ENCODE measurements around the gene CADPS2. TPM values are rescaled to one million over a fixed set of nuclear protein-coding genes. Genes with fewer than 3 reads are reported as not detected.

CADPS2 gene
- polyA plus RNA-seq, 3 donors, result not detected

DNA sequence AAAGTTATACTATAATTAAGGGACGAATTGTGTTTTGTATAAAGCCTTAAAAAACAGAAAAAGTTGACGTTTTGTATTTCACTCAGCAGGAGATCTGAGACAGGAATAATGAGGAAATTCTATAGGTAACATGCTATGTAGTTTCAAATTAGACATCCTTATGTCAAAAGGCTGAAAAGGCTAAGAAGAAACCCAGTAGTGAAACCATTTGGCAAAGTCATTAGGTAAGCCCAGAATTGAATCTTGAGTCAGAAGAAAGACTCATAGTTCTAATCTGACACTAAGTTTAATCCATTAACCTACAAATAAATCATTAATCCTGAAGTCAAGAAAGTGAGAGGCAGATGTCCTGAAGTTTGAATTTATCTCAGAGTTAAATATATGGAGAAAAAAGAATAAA, 266.6 kb downstream of the CADPS2 start:
- H3K27me3 Mint-ChIP-seq (ENCODE audit: low read depth in 3 of 3), result no peaks in the 10 kb centered on the region
- TF ChIP-seq, protein P1, sequence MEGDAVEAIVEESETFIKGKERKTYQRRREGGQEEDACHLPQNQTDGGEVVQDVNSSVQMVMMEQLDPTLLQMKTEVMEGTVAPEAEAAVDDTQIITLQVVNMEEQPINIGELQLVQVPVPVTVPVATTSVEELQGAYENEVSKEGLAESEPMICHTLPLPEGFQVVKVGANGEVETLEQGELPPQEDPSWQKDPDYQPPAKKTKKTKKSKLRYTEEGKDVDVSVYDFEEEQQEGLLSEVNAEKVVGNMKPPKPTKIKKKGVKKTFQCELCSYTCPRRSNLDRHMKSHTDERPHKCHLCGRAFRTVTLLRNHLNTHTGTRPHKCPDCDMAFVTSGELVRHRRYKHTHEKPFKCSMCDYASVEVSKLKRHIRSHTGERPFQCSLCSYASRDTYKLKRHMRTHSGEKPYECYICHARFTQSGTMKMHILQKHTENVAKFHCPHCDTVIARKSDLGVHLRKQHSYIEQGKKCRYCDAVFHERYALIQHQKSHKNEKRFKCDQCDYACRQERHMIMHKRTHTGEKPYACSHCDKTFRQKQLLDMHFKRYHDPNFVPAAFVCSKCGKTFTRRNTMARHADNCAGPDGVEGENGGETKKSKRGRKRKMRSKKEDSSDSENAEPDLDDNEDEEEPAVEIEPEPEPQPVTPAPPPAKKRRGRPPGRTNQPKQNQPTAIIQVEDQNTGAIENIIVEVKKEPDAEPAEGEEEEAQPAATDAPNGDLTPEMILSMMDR (IDR thresholded peaks at IDR 0.05), result no peak
- H3K36me3 ChIP-seq (replicated peaks in 1 of 2; ENCODE audit: control insufficient read depth in 1 of 2, insufficient read depth in 2 of 2, low read length in 2 of 2), result no peaks in the 10 kb centered on the region

GRCh38 chr7:122618585-122619189, 267.6 kb downstream of the CADPS2 start:
- no peak overlapping the region for H3K9ac ChIP-seq (ENCODE audit: insufficient read depth, low read length, poor library complexity, severe bottlenecking)
- no peaks in the 10 kb centered on the region for H3K4me1 ChIP-seq (ENCODE audit: control insufficient read depth in 1 of 2, insufficient read depth in 2 of 2, low read length in 2 of 2)
- Mint-ChIP-seq H3K36me3 (no peaks in the 10 kb centered on the region), H3K4me1 (no peaks in the 10 kb centered on the region), H3K9me3 (peaks cover 0 to 3% (median 0%) of the 10 kb centered on the region in 7 donors), H3K4me3 (no peak overlapping the region), H3K27me3 (ENCODE audit: low read depth in 3 of 3) (no peaks in the 10 kb centered on the region), H3K27ac (no peak overlapping the region)
- H3K27me3 ChIP-seq (ENCODE audit: control insufficient read depth in 2 of 2, insufficient read depth in 2 of 2, low read length in 2 of 2), result no peaks in the 10 kb centered on the region
- H3K27ac ChIP-seq (ENCODE audit: low read depth in 1 of 2, low read length in 2 of 2), result no peak overlapping the region
- H2AFZ ChIP-seq (ENCODE audit: insufficient read depth, low read depth, low read length, poor library complexity, severe bottlenecking), result no peak overlapping the region
- intact Hi-C loops (cut with micrococcal nuclease), result no loop called here
- H3K4me2 ChIP-seq (replicated peaks; ENCODE audit: extremely low read depth, low read length, poor library complexity, severe bottlenecking), result no peak overlapping the region
- TF ChIP-seq, protein P1 (IDR thresholded peaks at IDR 0.05), result no peak
- no peak overlapping the region for H3K4me3 ChIP-seq (replicated peaks in 1 of 3; ENCODE audit: low read depth in 2 of 3, low read length in 3 of 3)
- no peak for DNase-seq
- WGBS (ENCODE audit: insufficient coverage), result no CpG with 5 or more reads among the region's 2 CpGs
- no peaks in the 10 kb centered on the region for H3K36me3 ChIP-seq (replicated peaks in 1 of 2; ENCODE audit: control insufficient read depth in 1 of 2, insufficient read depth in 2 of 2, low read length in 2 of 2)
- H3K79me2 ChIP-seq (ENCODE audit: insufficient read depth, low read length), result no peaks in the 10 kb centered on the region
- H3K9me3 ChIP-seq (replicated peaks in 1 of 2; ENCODE audit: control insufficient read depth in 1 of 2, insufficient read depth in 1 of 2, low read length in 2 of 2), result no peaks in the 10 kb centered on the region
- H4K20me1 ChIP-seq (ENCODE audit: insufficient read depth, low read length), result no peaks in the 10 kb centered on the region

More for the DNA sequence above, 266.6 kb downstream of the CADPS2 start:
- DNase-seq, result no peak
- no peak overlapping the region for H3K4me3 Mint-ChIP-seq
- H3K4me3 ChIP-seq (replicated peaks in 1 of 3; ENCODE audit: low read depth in 2 of 3, low read length in 3 of 3), result no peak overlapping the region
- no peaks in the 10 kb centered on the region for H3K9me3 ChIP-seq (replicated peaks in 1 of 2; ENCODE audit: control insufficient read depth in 1 of 2, insufficient read depth in 1 of 2, low read length in 2 of 2)
- H3K9me3 Mint-ChIP-seq, result peaks cover 0 to 5% (median 0%) of the 10 kb centered on the region in 7 donors
- no peaks in the 10 kb centered on the region for H3K27me3 ChIP-seq (ENCODE audit: control insufficient read depth in 2 of 2, insufficient read depth in 2 of 2, low read length in 2 of 2)
- no peak overlapping the region for H3K4me2 ChIP-seq (replicated peaks; ENCODE audit: extremely low read depth, low read length, poor library complexity, severe bottlenecking)
- H4K20me1 ChIP-seq (ENCODE audit: insufficient read depth, low read length), result no peaks in the 10 kb centered on the region
- no peak overlapping the region for H3K27ac Mint-ChIP-seq
- no peak overlapping the region for H3K9ac ChIP-seq (ENCODE audit: insufficient read depth, low read length, poor library complexity, severe bottlenecking)
- H3K4me1 ChIP-seq (ENCODE audit: control insufficient read depth in 1 of 2, insufficient read depth in 2 of 2, low read length in 2 of 2), result no peaks in the 10 kb centered on the region
- H3K4me1 Mint-ChIP-seq, result no peaks in the 10 kb centered on the region
- H3K36me3 Mint-ChIP-seq, result no peaks in the 10 kb centered on the region
- H2AFZ ChIP-seq (ENCODE audit: insufficient read depth, low read depth, low read length, poor library complexity, severe bottlenecking), result no peak overlapping the region
- no peak overlapping the region for H3K27ac ChIP-seq (ENCODE audit: low read depth in 1 of 2, low read length in 2 of 2)
- no CpG with 5 or more reads among the region's 2 CpGs for WGBS (ENCODE audit: insufficient coverage)
- no peaks in the 10 kb centered on the region for H3K79me2 ChIP-seq (ENCODE audit: insufficient read depth, low read length)
- intact Hi-C loops (cut with micrococcal nuclease), result no loop called here

Data from CD14-positive monocyte (primary cell).